Neural progenitor cell (in vitro differentiated cells): ENCODE measurements around the gene EID3.

Experiments
- EZH2 ChIP-seq: fragments of 200-600 bp; sonication (generic); IDR thresholded peaks from 2 replicates; pipeline ENCODE4 v1.6.1; 2017; ENCODE audit warnings: antibody characterized with exemption, mild to moderate bottlenecking, moderate library complexity
- TF ChIP-seq, protein P1 (sequence below): fragments of 200-600 bp; sonication (generic); IDR thresholded peaks from 2 replicates; pipeline ENCODE4 v1.5.1; 2017; ENCODE audit warnings: antibody characterized with exemption, mild to moderate bottlenecking

DNA sequence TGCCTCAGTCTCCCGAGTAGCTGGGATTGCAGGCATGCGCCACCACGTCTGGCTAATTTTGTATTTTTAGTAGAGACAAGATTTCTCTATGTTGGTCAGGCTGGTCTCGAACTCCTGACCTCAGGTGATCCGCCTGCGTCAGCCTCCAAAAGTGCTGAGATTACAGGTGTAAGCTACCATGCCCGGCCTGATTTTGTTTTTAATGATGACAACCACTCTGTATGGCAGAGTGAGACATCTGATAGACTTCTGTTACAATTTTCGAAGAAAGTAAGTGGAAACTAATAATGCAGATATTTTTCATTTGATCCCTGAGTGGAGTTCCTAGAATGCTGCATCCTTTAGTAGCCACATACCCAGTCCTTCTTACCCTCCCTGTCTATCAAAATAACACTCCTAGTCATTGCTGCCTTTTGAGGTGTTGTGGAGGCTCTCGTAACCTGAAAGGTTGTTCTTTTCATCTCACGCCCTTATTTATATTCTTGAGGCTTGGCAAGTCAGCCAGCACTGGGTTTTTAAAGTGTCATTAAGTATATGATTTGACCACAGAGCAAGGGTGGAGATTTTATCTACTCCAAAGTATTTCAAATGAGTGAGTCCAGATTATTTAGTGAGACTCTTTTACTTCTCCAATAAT lies 5.9 kb upstream of the EID3 start:
- TF ChIP-seq, protein P1, sequence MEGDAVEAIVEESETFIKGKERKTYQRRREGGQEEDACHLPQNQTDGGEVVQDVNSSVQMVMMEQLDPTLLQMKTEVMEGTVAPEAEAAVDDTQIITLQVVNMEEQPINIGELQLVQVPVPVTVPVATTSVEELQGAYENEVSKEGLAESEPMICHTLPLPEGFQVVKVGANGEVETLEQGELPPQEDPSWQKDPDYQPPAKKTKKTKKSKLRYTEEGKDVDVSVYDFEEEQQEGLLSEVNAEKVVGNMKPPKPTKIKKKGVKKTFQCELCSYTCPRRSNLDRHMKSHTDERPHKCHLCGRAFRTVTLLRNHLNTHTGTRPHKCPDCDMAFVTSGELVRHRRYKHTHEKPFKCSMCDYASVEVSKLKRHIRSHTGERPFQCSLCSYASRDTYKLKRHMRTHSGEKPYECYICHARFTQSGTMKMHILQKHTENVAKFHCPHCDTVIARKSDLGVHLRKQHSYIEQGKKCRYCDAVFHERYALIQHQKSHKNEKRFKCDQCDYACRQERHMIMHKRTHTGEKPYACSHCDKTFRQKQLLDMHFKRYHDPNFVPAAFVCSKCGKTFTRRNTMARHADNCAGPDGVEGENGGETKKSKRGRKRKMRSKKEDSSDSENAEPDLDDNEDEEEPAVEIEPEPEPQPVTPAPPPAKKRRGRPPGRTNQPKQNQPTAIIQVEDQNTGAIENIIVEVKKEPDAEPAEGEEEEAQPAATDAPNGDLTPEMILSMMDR = no peak
- TF ChIP-seq EZH2 = no peak
